Dermis blood vessel endothelial cell (primary cell): ENCODE measurements around the gene C6orf120. TPM values are rescaled to one million over a fixed set of nuclear protein-coding genes. Genes with fewer than 3 reads are reported as not detected.

Source experiments
- DNase-seq: peaks from one replicate; pipeline ENCODE4 v3.0.0; 2010
- total RNA-seq: library from RNA; depleted of rRNA; stranded (reverse); fragments of >200 nt; gene quantifications from 2 replicates; pipeline ENCODE4 v1.2.3, GENCODE V29; 2014

C6orf120 gene
- total RNA-seq, result 27.1 and 36.2 TPM in 2 replicates

GRCh38 chr6:169701954-169702839 is at the start of gene C6orf120, which contains the start of gene WDR27:
Gene C6orf120 (plus strand): TSS chr6:169702126. CDS start chr6:169702460, 334 bp downstream.
Gene WDR27 (minus strand): TSS chr6:169702029. CDS start chr6:169689005, 13,024 bp downstream.
- DNase-seq, result peak; percentile 99

DNA sequence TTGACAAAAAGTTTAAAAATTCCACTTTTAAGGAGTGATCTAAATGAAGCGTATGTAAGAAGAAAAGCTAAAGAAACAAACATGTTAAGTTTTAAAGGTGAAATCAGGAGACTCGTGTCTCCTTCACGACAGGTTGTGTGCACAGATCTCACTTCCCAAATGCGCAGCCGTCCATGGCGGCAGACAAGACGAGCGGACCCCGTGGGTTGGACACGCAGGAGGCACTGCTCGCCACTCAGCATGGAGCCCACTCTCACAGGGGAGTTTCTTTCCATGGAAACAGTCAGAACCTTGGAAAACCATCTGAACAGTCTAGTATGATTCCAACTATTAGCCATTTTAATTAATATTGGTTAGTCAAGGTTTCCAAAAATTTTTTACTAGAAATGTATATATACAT is 49.0 kb upstream of the C6orf120 start:
- no peak for DNase-seq

DNA sequence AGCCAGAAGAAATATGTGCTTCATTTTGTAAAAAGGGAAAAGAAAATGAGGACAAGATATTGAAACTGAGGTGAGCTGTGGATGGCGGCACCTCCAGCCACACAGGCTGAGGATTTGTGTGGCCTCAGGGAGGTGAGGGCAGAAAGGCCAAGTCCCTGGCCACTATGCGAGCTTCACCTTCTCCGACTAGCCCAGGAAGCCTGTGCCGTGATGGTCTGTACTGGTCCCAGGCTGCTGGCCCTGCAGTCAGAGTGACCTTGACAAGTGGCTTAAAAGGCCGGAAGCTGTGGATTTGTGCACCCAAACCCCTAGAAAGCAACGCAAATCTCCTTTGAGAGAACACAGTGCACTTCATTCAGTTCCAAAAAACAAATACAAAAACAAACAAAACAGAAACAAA is 48.2 kb upstream of the C6orf120 start:
- DNase-seq, result no peak

GRCh38 chr6:169654598-169655391 is 47.1 kb upstream of the C6orf120 start:
- peak; percentile 85 for DNase-seq

- DNase-seq, result no peak
Measured at GRCh38 chr6:169656546-169657283, 45.2 kb upstream of the C6orf120 start.

GRCh38 chr6:169657284-169657610 is 44.7 kb upstream of the C6orf120 start:
- no peak for DNase-seq

- no peak for DNase-seq
Measured at GRCh38 chr6:169659820-169660610, 41.9 kb upstream of the C6orf120 start.

- DNase-seq, result no peak
Measured at GRCh38 chr6:169660751-169661390, 41.1 kb upstream of the C6orf120 start.

DNA sequence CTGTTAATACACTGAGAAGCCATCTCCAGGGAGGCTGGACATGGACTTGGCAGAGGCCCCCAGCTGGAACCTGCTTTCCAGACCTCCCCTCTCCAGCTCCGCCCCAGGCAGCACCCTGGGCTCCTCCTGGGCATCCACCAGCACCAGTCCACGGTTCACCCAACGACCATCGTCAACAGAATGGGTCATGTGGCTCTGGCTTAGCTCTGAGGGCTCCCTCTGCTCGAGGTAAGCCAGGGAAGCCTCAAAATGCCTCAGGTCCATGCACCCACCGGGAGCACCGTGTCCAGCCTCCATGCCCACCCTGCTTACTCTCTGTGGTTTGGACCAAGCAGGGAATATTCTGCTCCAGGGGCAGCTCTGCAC is 40.6 kb upstream of the C6orf120 start:
- no peak for DNase-seq

DNA sequence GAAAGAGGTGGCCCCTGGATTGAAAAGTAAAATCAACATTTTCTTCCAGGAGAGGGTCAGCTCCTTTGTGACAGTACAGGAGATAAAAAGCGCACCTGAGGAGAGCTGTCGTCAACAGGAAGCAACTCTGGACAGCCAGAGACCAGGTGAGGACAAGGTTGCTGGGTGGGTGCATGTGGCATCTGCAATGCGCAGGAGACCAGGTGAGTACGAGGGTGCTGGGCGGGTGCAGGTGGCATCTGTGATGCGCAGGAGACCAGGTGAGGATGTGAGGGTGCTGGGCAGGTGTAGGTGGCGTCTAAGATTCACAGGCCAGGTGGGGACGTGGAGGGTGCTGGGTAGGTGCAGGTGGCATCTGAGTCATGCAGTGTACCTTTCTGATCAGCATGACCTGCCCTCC is 38.5 kb upstream of the C6orf120 start:
- DNase-seq, result no peak

- DNase-seq, result no peak
Measured at GRCh38 chr6:169664227-169664626, 37.7 kb upstream of the C6orf120 start.

DNA sequence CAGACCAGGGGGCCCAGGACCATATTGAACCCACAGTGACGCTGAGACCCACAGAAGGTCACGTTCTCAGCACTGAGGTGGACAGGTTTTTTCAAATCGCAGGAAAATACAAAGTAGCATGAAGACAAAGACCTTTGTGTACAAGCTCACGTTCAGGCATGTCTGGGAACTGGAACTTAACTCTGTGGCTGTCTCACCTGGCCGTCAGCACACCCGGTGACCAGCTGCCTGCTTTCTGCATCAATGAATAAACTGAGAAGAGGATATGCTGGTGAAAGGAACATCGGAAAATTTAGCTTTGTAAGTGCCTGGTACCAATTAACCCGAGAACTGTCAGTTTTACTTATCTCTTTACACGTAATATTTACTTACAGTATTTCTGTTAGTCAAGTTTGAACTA is 36.6 kb upstream of the C6orf120 start:
- DNase-seq, result no peak

DNA sequence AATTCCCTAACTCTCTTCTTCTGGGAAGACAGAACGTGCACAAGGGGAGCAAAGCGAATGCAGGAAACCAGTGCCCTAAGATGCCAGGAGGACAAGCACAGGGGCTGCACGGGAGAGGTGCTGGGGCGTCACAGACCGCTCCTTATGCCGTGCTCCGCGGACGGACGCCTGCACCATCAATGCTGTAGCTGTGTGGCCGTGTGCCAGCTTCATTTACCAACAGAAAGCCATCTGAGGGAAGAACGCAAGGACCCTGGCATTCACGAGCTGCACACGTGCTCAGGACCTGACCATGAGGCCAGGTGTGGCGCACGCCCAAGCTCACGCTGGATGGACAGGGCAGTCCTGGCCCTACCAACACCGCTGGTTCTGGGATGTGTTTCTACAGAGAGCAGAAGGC is 35.5 kb upstream of the C6orf120 start:
- DNase-seq, result no peak

DNA sequence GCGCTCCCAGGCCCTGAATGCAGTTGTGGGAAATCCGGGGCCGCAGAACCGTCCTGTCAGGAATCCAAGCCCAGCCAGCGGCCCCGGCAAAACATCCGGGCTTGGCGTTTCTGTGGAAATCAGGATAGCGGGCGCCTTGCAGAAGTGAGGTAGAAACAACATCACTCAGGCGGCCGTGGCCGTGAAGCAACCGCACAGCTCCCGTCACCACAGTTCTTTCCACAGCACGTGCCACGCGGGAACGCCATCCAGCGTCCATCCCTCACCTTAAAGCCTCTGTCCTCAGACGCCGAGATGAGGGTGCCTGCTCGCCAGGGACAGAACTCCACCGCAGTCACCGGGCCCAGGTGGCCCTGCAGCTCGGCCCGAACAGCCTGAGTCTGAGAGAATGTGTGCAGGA is 34.2 kb upstream of the C6orf120 start:
- DNase-seq, result no peak

DNA sequence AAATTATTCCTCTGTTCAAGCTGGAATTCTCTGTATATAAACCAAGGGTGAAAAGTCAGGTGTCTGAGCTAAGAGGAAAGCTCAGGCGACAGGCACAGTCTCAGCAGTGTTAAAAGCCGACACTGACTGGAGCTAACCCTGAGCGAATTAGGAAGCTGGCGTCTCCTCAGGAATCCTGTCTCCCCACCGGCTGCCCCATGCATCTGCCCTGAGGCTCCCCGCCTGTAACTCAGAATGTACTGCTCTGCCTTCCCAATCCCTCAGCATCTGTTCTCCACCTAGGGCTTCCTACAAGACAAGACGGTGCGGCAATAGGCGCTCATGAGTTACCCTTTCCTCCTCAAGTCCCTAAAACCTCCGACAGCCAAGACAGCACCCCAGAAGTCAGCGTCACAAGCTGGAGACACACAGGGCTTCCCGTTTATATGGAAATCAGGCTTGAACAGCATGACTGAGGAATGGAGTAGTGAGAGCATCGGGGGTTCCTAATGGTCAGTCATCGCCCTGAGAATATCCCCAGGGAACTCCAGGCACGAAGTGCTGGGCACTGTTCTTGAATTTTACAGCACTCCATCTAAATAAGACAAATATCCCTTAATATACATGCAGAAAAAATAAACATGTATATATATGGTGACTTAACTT is 33.6 kb upstream of the C6orf120 start:
- no peak for DNase-seq

GRCh38 chr6:169669147-169669546 is 32.8 kb upstream of the C6orf120 start:
- DNase-seq, result peak; percentile 78

DNA sequence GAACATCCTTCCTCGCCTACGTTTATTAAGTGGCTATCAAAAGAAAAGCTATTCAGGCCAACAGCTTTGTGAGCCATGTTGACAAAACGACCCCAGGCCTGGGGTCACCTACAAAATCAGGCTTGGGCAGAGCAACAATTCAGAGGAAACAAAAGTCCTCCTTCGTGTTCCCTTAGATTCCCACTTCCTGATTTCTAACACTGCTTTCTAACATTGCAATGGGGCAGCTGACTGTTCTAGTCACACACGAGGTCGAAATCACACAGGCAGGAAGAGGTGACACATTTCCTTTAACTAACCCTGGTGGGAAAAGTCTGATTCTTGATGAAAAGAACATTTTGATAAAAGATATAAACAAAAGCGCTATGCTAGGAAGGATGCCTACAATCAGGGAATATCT is 32.0 kb upstream of the C6orf120 start:
- DNase-seq, result peak; percentile 97

GRCh38 chr6:169671563-169671962 is 30.4 kb upstream of the C6orf120 start:
- no peak for DNase-seq

DNA sequence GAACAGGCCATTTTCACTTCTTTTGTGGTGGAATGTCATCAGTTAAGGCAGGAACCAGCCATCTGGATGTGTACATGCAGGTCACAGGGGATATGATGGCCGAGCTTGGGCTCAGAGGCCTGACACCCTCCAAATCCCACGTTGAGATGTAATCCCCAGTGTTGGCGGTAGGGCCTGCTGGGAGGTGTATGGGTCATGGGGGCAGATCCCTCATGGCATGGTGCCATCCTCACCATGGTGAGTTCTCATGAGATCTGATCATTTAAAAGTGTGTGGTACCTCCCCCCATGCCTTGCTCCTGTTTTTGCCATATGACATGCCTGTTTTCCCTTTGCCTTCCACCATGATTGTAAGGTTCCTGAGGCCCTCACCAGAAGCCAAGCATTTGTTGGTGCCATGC is 26.9 kb upstream of the C6orf120 start:
- no peak for DNase-seq

GRCh38 chr6:169677096-169677495 is 24.8 kb upstream of the C6orf120 start:
- DNase-seq, result no peak

GRCh38 chr6:169678342-169678741 is 23.6 kb upstream of the C6orf120 start:
- no peak for DNase-seq
